GM10266 (cell line): Measurements from ENCODE around the gene MAGEB18.

ENCODE experiments used
- DNase-seq: peaks from one replicate; pipeline ENCODE4 v3.0.0; 2012; ENCODE audit errors: extremely low spot score
- CTCF ChIP-seq: IDR thresholded peaks from 2 replicates; pipeline ENCODE4 v1.5.1; 2012; ENCODE audit warnings: mild to moderate bottlenecking, low read depth; ENCODE audit not compliant: control insufficient read depth, insufficient read depth; ENCODE audit errors: missing control alignments

MAGEB18 gene

GRCh38 chrX:26138274-26138673 lies at the start of gene MAGEB18:
MAGEB18 (plus strand) TSS chrX:26138343; CDS start chrX:26138986, 643 bp downstream.
- TF ChIP-seq CTCF: no peak
- no peak for DNase-seq

GRCh38 chrX:26100421-26100920 lies 37.7 kb upstream of the MAGEB18 start:
- no peak for TF ChIP-seq CTCF
- no peak for DNase-seq

- no peak for TF ChIP-seq CTCF
- DNase-seq: no peak
Measured at GRCh38 chrX:26109142-26109541, 29.0 kb upstream of the MAGEB18 start.

GRCh38 chrX:26146024-26146423 lies 7.9 kb downstream of the MAGEB18 start:
- DNase-seq: no peak
- TF ChIP-seq CTCF: no peak

GRCh38 chrX:26160301-26160700 lies 22.2 kb downstream of the MAGEB18 start, which contains the start of gene MAGEB6B:
MAGEB6B (plus strand) TSS chrX:26160601; CDS start chrX:26160601, 0 bp downstream.
- no peak for TF ChIP-seq CTCF
- no peak for DNase-seq
